ENCODE results near the gene SPATA6L. TPM values are rescaled to one million over a fixed set of nuclear protein-coding genes. Genes with fewer than 3 reads are reported as not detected.

SPATA6L gene
- total RNA-seq, 1 donor from 2014 or later, result 0.35 TPM

- H3K27ac Mint-ChIP-seq (ENCODE audit: unreplicated experiment), result no peak overlapping the region
- DNase-seq (ENCODE audit: low spot score), result no peak
These were observed 107.8 kb downstream of the SPATA6L start for GRCh38 chr9:4558371-4558998.

GRCh38 chr9:4555236-4555635 lies 111.0 kb downstream of the SPATA6L start:
- Mint-ChIP-seq H3K9me3 (ENCODE audit: low read depth) (no peaks in the 10 kb centered on the region), H3K4me1 (ENCODE audit: low read depth) (peaks cover 21% of the 10 kb centered on the region), H3K27me3 (ENCODE audit: low read depth) (no peaks in the 10 kb centered on the region), H3K27ac (ENCODE audit: unreplicated experiment) (no peak overlapping the region), H3K4me3 (ENCODE audit: unreplicated experiment) (no peak overlapping the region), H3K36me3 (ENCODE audit: low read depth) (peaks cover 4% of the 10 kb centered on the region)
- no peak for TF ChIP-seq CTCF (IDR thresholded peaks at IDR 0.05)
- no peak for DNase-seq (ENCODE audit: low spot score)

More at GRCh38 chr9:4558371-4558998, 107.8 kb downstream of the SPATA6L start:
- H3K9me3 Mint-ChIP-seq (ENCODE audit: low read depth), result no peaks in the 10 kb centered on the region
- H3K4me1 Mint-ChIP-seq (ENCODE audit: low read depth), result peaks cover 15% of the 10 kb centered on the region
- peaks cover 2% of the 10 kb centered on the region for H3K36me3 Mint-ChIP-seq (ENCODE audit: low read depth)
- no peak overlapping the region for H3K4me3 Mint-ChIP-seq (ENCODE audit: unreplicated experiment)
- H3K27me3 Mint-ChIP-seq (ENCODE audit: low read depth), result no peaks in the 10 kb centered on the region
- no peak for TF ChIP-seq CTCF (IDR thresholded peaks at IDR 0.05)

- Mint-ChIP-seq H3K9me3 (ENCODE audit: low read depth) (no peaks in the 10 kb centered on the region), H3K36me3 (ENCODE audit: low read depth) (peaks cover 4% of the 10 kb centered on the region), H3K27ac (ENCODE audit: unreplicated experiment) (no peak overlapping the region), H3K4me1 (ENCODE audit: low read depth) (peaks cover 26% of the 10 kb centered on the region), H3K27me3 (ENCODE audit: low read depth) (no peaks in the 10 kb centered on the region), H3K4me3 (ENCODE audit: unreplicated experiment) (no peak overlapping the region)
- no peak for TF ChIP-seq CTCF (IDR thresholded peaks at IDR 0.05)
- no peak for DNase-seq (ENCODE audit: low spot score)
These were observed 112.3 kb downstream of the SPATA6L start for GRCh38 chr9:4553951-4554381.

- Mint-ChIP-seq H3K27me3 (ENCODE audit: low read depth) (no peaks in the 10 kb centered on the region), H3K9me3 (ENCODE audit: low read depth) (no peaks in the 10 kb centered on the region), H3K36me3 (ENCODE audit: low read depth) (peaks cover 4% of the 10 kb centered on the region), H3K4me1 (ENCODE audit: low read depth) (peaks cover 35% of the 10 kb centered on the region), H3K4me3 (ENCODE audit: unreplicated experiment) (no peak overlapping the region), H3K27ac (ENCODE audit: unreplicated experiment) (no peak overlapping the region)
- DNase-seq (ENCODE audit: low spot score), result no peak
- TF ChIP-seq CTCF (IDR thresholded peaks at IDR 0.05), result no peak
These were observed 115.3 kb downstream of the SPATA6L start for GRCh38 chr9:4550777-4551484.

GRCh38 chr9:4549751-4550295 lies 116.5 kb downstream of the SPATA6L start:
- no peak for TF ChIP-seq CTCF (IDR thresholded peaks at IDR 0.05)
- DNase-seq (ENCODE audit: low spot score), result no peak
- H3K27me3 Mint-ChIP-seq (ENCODE audit: low read depth), result no peaks in the 10 kb centered on the region

More at GRCh38 chr9:4549751-4550295, 116.5 kb downstream of the SPATA6L start:
- Mint-ChIP-seq H3K27ac (ENCODE audit: unreplicated experiment) (no peak overlapping the region), H3K36me3 (ENCODE audit: low read depth) (peaks cover 5% of the 10 kb centered on the region), H3K9me3 (ENCODE audit: low read depth) (no peaks in the 10 kb centered on the region), H3K4me1 (ENCODE audit: low read depth) (peaks cover 40% of the 10 kb centered on the region), H3K4me3 (ENCODE audit: unreplicated experiment) (no peak overlapping the region)
